ENCODE data around the gene POT1.

- no peak for TF ChIP-seq CTCF (IDR thresholded peaks at IDR 0.05)
- no peak for TF ChIP-seq POLR2A (IDR thresholded peaks at IDR 0.05)
- no peak for TF ChIP-seq EP300 (IDR thresholded peaks at IDR 0.05; ENCODE audit: low read depth)
- TF ChIP-seq POLR2AphosphoS5 (IDR thresholded peaks at IDR 0.05), result no peak
Observed at GRCh38 chr7:124879771-124880170, 49.9 kb downstream of the POT1 start.

Measured in transverse colon (tissue), 4 donors.